ENCODE measurements around the gene D2HGDH. TPM values are rescaled to one million over a fixed set of nuclear protein-coding genes. Genes with fewer than 3 reads are reported as not detected.
A peak's percentile ranks its signal among the peaks of the same experiment; 100 is the strongest.

The D2HGDH gene
- total and polyA plus RNA-seq, 9 of the 15 experiments (the other 6 are each of a cell fraction or from before 2014, with no cell fraction given): 0.39 to 30.8 (median 10.3) TPM

GRCh38 chr2:241808721-241809382, 74.4 kb downstream of the D2HGDH start, which contains the start of gene NEU4:
TSS of gene NEU4 (plus strand) at chr2:241809193. CDS start at chr2:241814485, 5,292 bp downstream.
- no peaks in the 10 kb centered on the region for H3K27me3 ChIP-seq (ENCODE audit: control insufficient read depth in 2 of 2, insufficient read depth in 2 of 2, low read length in 2 of 2)
- peaks cover 12 to 51% of the 10 kb centered on the region in 2 experiments for H3K4me1 ChIP-seq (replicated peaks in 1 of 2; ENCODE audit: control insufficient read depth in 2 of 2, insufficient read depth in 2 of 2, low read length in 2 of 2)
- no peak within 1 kb of the TSS for H3K4me2 ChIP-seq (ENCODE audit: insufficient read depth, low read length)
- in situ Hi-C loops (cut with MboI): no loop called here
- H3K27ac ChIP-seq (ENCODE audit: extremely low read depth, low read depth, low read length): peak within 1 kb of the TSS; percentile 35; the same call in 1 of the 3 replicates
- DNase-seq (ENCODE audit: extremely low read depth in 1 of 4, low spot score in 3 of 4) (peak in 1 of 4 experiments; percentile 2), FAIRE-seq (no peak), ATAC-seq (no peak)
- H3K9me1 ChIP-seq (ENCODE audit: control insufficient read depth, insufficient read depth, low read length): no peaks in the 10 kb centered on the region
- intact Hi-C loops (cut with micrococcal nuclease): no loop called here
- no peak within 1 kb of the TSS for H3K4me3 ChIP-seq
- BruUV-seq (replicated peaks): no TSS peak
- ChIA-PET CTCF (ENCODE audit: low intra/inter-chr PET ratio) (no interaction called here), POLR2A (interaction anchor here (0.6 to 0.7 kb wide), 2 partner anchors 44 to 149 kb away, joined by 3 read pairs; no protein-coding TSS in a partner anchor)
- 65% methylated on average over 7 of the region's 31 CpGs for WGBS (ENCODE audit: insufficient coverage, low coverage, missing lambda C conversion rate)
- no peak within 1 kb of the TSS for H2AFZ ChIP-seq (ENCODE audit: low read depth, low read length)
- H3K36me3 ChIP-seq (ENCODE audit: control insufficient read depth, insufficient read depth, low read length): no peaks in the 10 kb centered on the region
- H3K9ac ChIP-seq (ENCODE audit: insufficient read depth in 1 of 2, low read depth in 2 of 2, low read length in 2 of 2): peak within 1 kb of the TSS in 1 of 2 experiments; percentile 35; a peak in 1 of 4 replicates
- no peaks in the 10 kb centered on the region; the same call in 2 of the 3 replicates for H3K79me2 ChIP-seq (ENCODE audit: control insufficient read depth, insufficient read depth, low read length)
- H4K20me1 ChIP-seq (replicated peaks; ENCODE audit: control insufficient read depth, insufficient read depth, low read length): no peaks in the 10 kb centered on the region
- no peaks in the 10 kb centered on the region for H3K9me3 ChIP-seq (replicated peaks; ENCODE audit: control insufficient read depth, insufficient read depth, low read depth, low read length)
- TF ChIP-seq EP400 (IDR thresholded peaks at IDR 0.05): no peak
- TF ChIP-seq ZBTB33 (CRISPR knock-in tag; IDR thresholded peaks at IDR 0.05): 0 out of 2 replicates have a peak, but pooled peaks have one; percentile 16
- TF ChIP-seq RBM17 (IDR thresholded peaks at IDR 0.05; ENCODE audit: borderline replicate concordance, low read depth, low read length): no peak
- TF ChIP-seq E4F1 (CRISPR knock-in tag; IDR thresholded peaks at IDR 0.05; ENCODE audit: borderline replicate concordance): no peak
- TF ChIP-seq ZNF133 (CRISPR knock-in tag; IDR thresholded peaks at IDR 0.05): no peak
- no peak for TF ChIP-seq ARID3A (IDR thresholded peaks at IDR 0.05; ENCODE audit: borderline replicate concordance, low read depth, low read length)
- no peak for TF ChIP-seq MEF2D (tag; conservative IDR thresholded peaks at IDR 0.05; ENCODE audit: low read depth)
- 0 out of 2 replicates have a peak, but pooled peaks have one; percentile 19 for TF ChIP-seq MAX (CRISPR knock-in tag; IDR thresholded peaks at IDR 0.05)
- no peak for TF ChIP-seq FOXJ2 (tag; IDR thresholded peaks at IDR 0.05)
- no peak for TF ChIP-seq XRCC3 (IDR thresholded peaks at IDR 0.05)
- TF ChIP-seq FUS (optimal IDR thresholded peaks at IDR 0.05; ENCODE audit: low read depth, low read length): no peak
- TF ChIP-seq SAFB2 (IDR thresholded peaks at IDR 0.05; ENCODE audit: borderline replicate concordance, low read depth, low read length, severe bottlenecking): no peak
- no peak for TF ChIP-seq THRB (CRISPR knock-in tag; conservative IDR thresholded peaks at IDR 0.05)
